Left cardiac atrium (tissue), 4 donors: ENCODE measurements around the gene MGMT. TPM values are rescaled to one million over a fixed set of nuclear protein-coding genes. Genes with fewer than 3 reads are reported as not detected.
A peak's percentile ranks its signal among the peaks of the same experiment; 100 is the strongest.

ENCODE experiments used
- ATAC-seq, 2 donors: fragments of 200-7000 bp; cut with Tn5 transposase; one replicate each; pipeline ENCODE4 v1.9.1; 2020; ENCODE audit warnings: mild to moderate bottlenecking in 2 of 2, moderate library complexity in 2 of 2
- DNase-seq: peaks from one replicate; pipeline ENCODE4 v3.0.0-alpha.2; 2020
- intact Hi-C, 2 donors: fragments of 100-400 bp; cut with DNase I; formaldehyde crosslinking; loops; one replicate each; pipeline versions ENCODE4 v1.14.1 to v1.15.1; 2022 to 2023
- total RNA-seq, 2 donors: library from RNA; stranded (reverse); fragmentation: NEBNext Ultra II Directional; extraction: Animal tissue kit (Norgen Biotek cat#: 25700); gene quantifications; one replicate each; pipeline ENCODE4 v1.2.1, GENCODE V29; 2021
- donor health status: DM: no; HTN: yes; CAD: no.
- donor health status: DM: no; HTN: yes; CAD: no; lungs with severe emphysema.
- donor health status: DM: yes; HTN: yes; CAD: no.
- donor health status: Dilated cardiomyopathy.

Gene MGMT
- total RNA-seq, 2 donors from 2014 or later, result 10.1 to 15.7 TPM

DNA sequence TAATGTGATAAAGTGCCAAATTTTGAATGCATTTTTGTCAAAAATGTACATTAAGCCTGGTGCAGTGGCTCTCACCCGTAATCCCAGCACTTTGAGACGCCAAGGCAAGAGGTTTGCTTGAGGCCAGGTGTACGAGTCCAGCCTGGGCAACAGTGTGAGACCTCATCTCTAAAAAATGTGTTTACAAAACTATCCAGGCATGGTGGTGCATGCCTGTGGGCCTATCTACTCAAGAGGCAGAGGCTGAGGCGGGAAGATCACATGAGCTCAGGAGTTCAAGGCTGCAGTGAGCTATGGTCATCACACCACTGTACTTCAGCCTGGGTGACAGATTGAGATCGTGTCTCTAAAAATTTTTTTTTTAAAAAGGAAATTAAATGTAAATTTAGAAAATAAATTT, 18.5 kb upstream of the MGMT start:
- ATAC-seq, result no peak
- intact Hi-C loops, result no loop called here
- no peak for DNase-seq

GRCh38 chr10:129449893-129450292, 17.1 kb upstream of the MGMT start:
- DNase-seq, result no peak
- intact Hi-C loops, result no loop called here

DNA sequence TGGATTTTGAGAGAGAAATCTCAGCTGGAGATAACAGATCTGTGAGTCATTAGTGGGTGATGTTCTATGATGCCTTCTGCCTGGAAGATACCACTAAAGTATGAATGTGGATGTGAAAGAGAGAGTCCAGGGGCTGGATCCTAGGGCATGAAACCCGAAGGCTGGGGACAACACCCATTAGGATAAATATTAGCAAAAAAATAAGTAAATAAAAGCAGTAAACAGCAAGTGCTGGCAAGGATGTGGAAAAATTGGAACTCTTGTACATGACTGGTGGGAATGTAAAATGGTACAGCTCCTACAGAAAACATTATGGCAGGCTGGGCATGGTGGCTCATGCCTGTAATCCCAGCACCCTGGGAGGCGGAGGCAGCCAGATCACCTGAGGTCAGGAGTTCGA, 16.6 kb upstream of the MGMT start:
- intact Hi-C loops, result no loop called here
- no peak for DNase-seq
- ATAC-seq, result no peak

More at GRCh38 chr10:129449893-129450292, 17.1 kb upstream of the MGMT start:
- no peak for ATAC-seq

DNA sequence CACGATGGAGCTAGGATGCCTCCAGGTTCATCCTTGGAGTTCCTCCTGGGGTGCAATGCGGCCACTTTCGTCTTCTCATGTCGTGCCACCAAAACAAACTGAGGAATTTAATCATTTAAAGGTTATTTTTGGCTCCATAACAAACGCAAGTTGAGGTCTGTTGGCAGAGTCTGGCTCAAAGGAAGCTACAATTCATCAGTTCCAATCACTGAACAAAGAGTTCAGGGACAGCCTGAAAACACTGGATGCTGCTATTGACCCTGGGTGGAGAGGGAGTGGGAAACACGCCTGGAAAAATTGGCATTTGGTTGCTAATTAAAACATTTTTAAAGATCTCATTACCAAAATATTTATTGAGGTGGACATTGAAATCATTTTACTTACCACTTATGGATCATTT, 11.4 kb upstream of the MGMT start:
- intact Hi-C loops, result no loop called here
- ATAC-seq, result no peak
- no peak for DNase-seq

- DNase-seq (no peak), ATAC-seq (no peak)
- intact Hi-C loops, result no loop called here
Observed at GRCh38 chr10:129459762-129460539, 7.1 kb upstream of the MGMT start.

- ATAC-seq (no peak), DNase-seq (no peak)
- intact Hi-C loops, result no loop called here
Observed at GRCh38 chr10:129462257-129462795, 4.7 kb upstream of the MGMT start.

- intact Hi-C loops, result no loop called here
- DNase-seq (no peak), ATAC-seq (no peak)
Observed at GRCh38 chr10:129464251-129464650, 2.8 kb upstream of the MGMT start.

- no peak for DNase-seq
- intact Hi-C loops, result no loop called here
- ATAC-seq, result peak in 1 of 2 donors; percentile 23
Observed at GRCh38 chr10:129465796-129466702, 992 bp upstream of the MGMT start.

GRCh38 chr10:129467359-129468064, 471 bp downstream of the MGMT start:
- ATAC-seq (peak; percentile 8 to 17), DNase-seq (peak; percentile 36)
- intact Hi-C loops, result no loop called here

DNA sequence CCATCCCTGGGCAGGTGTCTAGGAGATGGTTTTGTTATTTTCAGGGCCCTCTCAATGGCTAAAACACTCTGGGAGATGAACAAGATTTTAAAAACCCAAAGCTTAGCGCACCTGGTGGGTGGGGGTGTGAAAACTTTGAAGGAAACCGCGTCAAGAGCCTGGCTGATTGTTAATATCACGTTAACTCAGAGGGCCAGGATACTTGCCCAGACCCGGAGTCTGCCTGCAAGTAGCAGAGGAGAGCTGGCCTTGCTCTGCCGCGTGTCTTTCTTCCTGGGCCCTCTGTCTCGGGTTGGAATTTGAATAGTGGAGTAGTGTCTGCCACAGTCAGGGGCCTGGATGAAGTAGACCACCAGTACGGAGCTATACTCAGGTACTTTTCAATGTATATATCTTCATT, 1.1 kb downstream of the MGMT start:
- intact Hi-C loops, result no loop called here
- ATAC-seq, result no peak
- DNase-seq, result no peak

- intact Hi-C loops, result no loop called here
- DNase-seq (no peak), ATAC-seq (no peak)
Observed at GRCh38 chr10:129470103-129470851, 3.2 kb downstream of the MGMT start.

- intact Hi-C loops, result no loop called here
- ATAC-seq (no peak), DNase-seq (no peak)
Observed at GRCh38 chr10:129471447-129472175, 4.6 kb downstream of the MGMT start.

DNA sequence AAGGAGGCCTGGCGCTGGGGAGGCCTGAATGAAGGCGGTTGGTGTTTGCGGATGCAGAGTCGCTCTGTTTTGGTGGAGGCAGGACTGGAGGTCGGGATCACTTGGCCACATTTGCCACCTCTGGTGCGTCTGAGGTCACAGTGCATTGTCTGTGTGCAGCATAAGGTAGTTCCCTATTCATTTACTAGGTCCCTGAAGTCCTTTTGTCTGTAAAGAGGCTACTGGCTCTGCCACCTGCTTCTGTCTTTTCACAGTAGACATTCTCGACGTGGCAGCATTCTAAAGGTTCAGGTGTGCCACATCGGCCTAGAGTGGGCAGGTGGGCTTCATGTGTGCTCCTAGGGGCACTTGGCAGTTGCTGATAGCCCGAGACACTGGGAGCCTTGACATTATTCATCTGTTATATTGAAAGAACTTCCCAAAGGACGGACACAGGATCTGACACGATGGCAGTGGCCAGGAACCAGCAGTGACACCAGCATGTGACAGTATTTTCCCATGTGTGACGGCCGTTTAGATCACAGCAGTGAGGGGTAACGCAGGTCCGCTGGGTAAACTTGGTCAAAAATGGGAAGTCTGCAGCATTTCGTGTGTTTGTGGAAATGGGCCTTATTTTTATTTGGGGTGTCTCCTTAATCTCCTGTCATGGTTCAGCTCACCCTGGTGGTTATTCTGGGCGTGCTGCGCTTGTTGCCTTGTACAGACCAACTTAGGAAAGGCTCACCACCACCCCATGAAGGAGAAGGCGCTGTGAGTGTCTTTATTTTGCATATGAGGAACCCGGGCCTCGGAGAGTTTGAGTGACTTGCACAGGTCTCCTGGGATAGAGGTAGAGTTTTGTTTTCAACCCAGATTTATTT, 5.9 kb downstream of the MGMT start:
- ATAC-seq (no peak), DNase-seq (no peak)
- intact Hi-C loops, result no loop called here

DNA sequence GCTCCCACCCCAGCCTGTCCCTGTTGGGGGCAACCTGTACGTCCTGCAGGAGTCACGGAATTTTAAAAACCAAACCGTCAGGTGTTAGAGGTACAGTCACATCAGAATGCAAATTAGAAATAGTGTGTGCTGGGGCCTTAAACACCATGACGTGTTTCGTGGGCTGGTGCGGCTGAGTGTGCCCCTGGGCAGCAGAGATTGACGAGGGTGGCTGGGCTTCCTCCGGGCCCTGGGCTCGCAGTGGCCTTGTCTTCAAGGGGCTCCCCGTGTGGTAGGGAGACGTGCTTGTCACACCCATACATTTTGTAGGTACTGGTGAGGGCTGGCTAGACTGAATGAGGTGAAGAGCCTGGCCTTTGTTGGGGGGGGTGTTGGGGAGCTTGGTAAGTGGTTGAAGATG, 7.6 kb downstream of the MGMT start:
- ATAC-seq (no peak), DNase-seq (no peak)
- intact Hi-C loops, result no loop called here

DNA sequence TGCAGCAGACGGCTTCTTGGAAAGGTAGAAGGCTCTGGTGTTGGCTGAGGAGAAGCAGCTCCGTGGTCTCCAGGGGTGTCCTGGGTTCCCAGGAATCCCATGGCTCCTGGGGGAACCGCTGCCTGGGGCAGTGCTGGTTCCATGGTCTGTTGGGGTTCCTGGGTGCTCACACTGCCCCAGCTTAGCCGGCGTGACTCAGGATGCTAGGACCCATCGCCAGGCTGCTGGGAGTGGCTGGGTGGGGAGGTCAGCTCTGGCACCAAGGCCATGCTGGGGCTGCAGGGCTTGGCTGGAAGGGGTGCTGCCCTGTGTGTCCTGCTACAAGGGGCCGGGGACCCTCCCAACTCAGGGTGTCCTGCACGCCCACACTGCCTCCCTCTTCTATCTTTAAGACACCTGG, 9.4 kb downstream of the MGMT start:
- intact Hi-C loops, result no loop called here

DNA sequence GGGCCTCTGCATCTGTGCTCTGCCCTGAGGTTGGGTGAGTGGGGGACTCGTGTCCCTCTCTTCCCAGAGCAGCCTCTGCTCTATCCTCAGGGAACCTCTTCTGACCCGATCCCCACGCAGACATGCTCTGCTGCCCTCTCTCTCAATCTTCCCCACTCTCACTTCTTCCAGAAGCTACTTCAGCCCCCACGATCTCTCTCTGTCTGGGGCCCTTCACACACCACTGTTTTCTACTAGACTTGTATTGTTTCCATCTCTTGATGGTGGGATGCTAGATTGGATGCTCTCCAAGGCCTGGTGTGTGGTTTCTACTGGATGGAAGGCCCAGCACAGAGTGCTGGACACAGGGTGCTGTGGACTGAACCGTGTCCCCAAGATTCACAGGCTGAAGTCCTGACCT, 10.0 kb downstream of the MGMT start:
- DNase-seq (no peak), ATAC-seq (no peak)
- intact Hi-C loops, result no loop called here

More for the DNA sequence above, 9.4 kb downstream of the MGMT start:
- ATAC-seq (no peak), DNase-seq (no peak)

- DNase-seq, result no peak
- intact Hi-C loops, result no loop called here
- no peak for ATAC-seq
Observed at GRCh38 chr10:129481641-129482040, 14.6 kb downstream of the MGMT start.
